Ovary (tissue), 9 donors: Measurements from ENCODE around the gene ANGPTL1. TPM values are rescaled to one million over a fixed set of nuclear protein-coding genes. Genes with fewer than 3 reads are reported as not detected.

Experiments used
- DNase-seq, 5 donors: peaks; one replicate each; pipeline ENCODE4 v3.0.0-alpha.2; 2019 to 2020
- H3K27ac ChIP-seq, 2 donors: fragments of 200-600 bp; one replicate each; pipeline versions ENCODE4 v1.5.1 to v1.8.0; 2019 to 2022
- H3K27me3 ChIP-seq: fragments of 200-600 bp; one replicate; pipeline ENCODE4 v1.8.0; 2022
- H3K36me3 ChIP-seq: fragments of 200-600 bp; sonication (generic); one replicate; pipeline ENCODE4 v1.5.1; 2019
- H3K4me1 ChIP-seq: one replicate; pipeline ENCODE4 v1.8.1; 2013; ENCODE audit warnings: mild to moderate bottlenecking, moderate library complexity; ENCODE audit not compliant: insufficient read depth
- H3K4me3 ChIP-seq: fragments of 200-600 bp; sonication (generic); one replicate; pipeline ENCODE4 v1.5.1; 2017
- H3K9me3 ChIP-seq, 2 donors: fragments of 200-600 bp in 1 of 2; sonication (generic) in 1 of 2; one replicate each; pipeline versions ENCODE4 v1.5.1 to v1.8.1; 2013 to 2019; ENCODE audit warnings: mild to moderate bottlenecking in 1 of 2, moderate library complexity in 1 of 2
- EP300 ChIP-seq: sonication (generic); formaldehyde crosslinking; IDR thresholded peaks from one replicate; pipeline ENCODE4 v1.6.1; 2017; ENCODE audit warnings: antibody characterized with exemption
- POLR2A ChIP-seq: fragments of 450-650 bp; IDR thresholded peaks from one replicate; pipeline ENCODE4 v1.6.1; 2017; ENCODE audit warnings: antibody characterized with exemption, mild to moderate bottlenecking, moderate library complexity
- WGBS, 3 donors: extraction: QIAGEN DNeasy Blood & Tissue Kit in 1 of 3; methylation state at CpG; one replicate each; pipeline versions ENCODE4 v1.1.5 to v1.1.7; 2013 to 2017; 5-methylcytosine and 5-hydroxymethylcytosine counted together
- intact Hi-C, 4 donors: fragments of 100-400 bp; cut with DNase I; formaldehyde crosslinking; loops; one replicate each; pipeline versions ENCODE4 v1.11.0 to v1.15.1; 2022 to 2023
- polyA plus RNA-seq, 2 donors: library from polyadenylated mRNA; stranded (reverse); fragments of 200-250 nt in 1 of 2; fragments of 350-450 nt in 1 of 2; fragmentation: Illumina TruSeq in 1 of 2; extraction: RNeasy Lipid Tissue Mini Kit (QIAGEN cat#74804) in 1 of 2; gene quantifications; one replicate each; pipeline ENCODE4 v1.2.3, GENCODE V29; 2013 to 2014
- total RNA-seq, 7 donors: library from RNA; depleted of rRNA in 2 of 7; stranded (reverse); fragments of >200 nt in 2 of 7; fragmentation: NEBNext Ultra II Directional in 3 of 7; extraction: Animal tissue kit (Norgen Biotek cat#: 25700) in 3 of 7; gene quantifications; one replicate each; pipeline versions ENCODE4 v1.1.0 to v1.2.4, GENCODE V29; 2016 to 2023
- TF ChIP-seq, protein P1 (sequence below), 3 donors: fragments of 450-650 bp in 2 of 3; fragments of 200-600 bp in 1 of 3; IDR thresholded peaks; one replicate each; pipeline versions ENCODE4 v1.5.1 to v1.8.0; 2016 to 2022; ENCODE audit warnings: antibody characterized with exemption in 3 of 3, mild to moderate bottlenecking in 1 of 3
- donor health status: DM: no; HTN: no; CAD: no; lungs with moderate emphysema.
- donor health status: DM: no; HTN: no; CAD: no.
- donor health status: Bipolar disorder and iron deficiency.
- donor health status: DM: yes; HTN: yes; CAD: no.
- donor health status: DM: no; HTN: no; CAD: no.
- donor health status: DM: yes; HTN: yes; CAD: no.

Gene ANGPTL1
- total and polyA plus RNA-seq, 9 donors = 21.9 to 165 (median 65.7) TPM

DNA sequence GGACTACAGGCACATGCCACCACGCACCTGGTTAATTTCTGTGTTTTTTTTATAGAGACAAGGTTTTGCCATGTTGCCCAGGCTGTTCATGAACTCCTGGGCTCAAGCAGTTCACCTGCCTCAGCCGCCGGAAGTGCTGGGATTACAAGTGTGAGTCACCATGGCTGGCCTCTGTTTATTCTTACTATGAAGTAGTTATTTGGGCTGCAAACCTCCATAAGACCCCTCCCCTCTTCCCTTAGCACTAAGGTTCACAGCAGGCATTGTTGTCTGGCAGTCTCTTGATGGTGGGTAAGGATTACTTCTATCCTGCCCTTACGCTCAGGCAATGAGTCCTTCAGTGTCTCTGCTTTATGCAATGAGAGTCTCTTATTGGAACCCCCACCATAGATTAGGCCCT lies 51.8 kb downstream of the ANGPTL1 start:
- TF ChIP-seq EP300 = no peak
- TF ChIP-seq, protein P1, sequence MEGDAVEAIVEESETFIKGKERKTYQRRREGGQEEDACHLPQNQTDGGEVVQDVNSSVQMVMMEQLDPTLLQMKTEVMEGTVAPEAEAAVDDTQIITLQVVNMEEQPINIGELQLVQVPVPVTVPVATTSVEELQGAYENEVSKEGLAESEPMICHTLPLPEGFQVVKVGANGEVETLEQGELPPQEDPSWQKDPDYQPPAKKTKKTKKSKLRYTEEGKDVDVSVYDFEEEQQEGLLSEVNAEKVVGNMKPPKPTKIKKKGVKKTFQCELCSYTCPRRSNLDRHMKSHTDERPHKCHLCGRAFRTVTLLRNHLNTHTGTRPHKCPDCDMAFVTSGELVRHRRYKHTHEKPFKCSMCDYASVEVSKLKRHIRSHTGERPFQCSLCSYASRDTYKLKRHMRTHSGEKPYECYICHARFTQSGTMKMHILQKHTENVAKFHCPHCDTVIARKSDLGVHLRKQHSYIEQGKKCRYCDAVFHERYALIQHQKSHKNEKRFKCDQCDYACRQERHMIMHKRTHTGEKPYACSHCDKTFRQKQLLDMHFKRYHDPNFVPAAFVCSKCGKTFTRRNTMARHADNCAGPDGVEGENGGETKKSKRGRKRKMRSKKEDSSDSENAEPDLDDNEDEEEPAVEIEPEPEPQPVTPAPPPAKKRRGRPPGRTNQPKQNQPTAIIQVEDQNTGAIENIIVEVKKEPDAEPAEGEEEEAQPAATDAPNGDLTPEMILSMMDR (IDR thresholded peaks at IDR 0.05) = no peak
- TF ChIP-seq POLR2A = no peak

DNA sequence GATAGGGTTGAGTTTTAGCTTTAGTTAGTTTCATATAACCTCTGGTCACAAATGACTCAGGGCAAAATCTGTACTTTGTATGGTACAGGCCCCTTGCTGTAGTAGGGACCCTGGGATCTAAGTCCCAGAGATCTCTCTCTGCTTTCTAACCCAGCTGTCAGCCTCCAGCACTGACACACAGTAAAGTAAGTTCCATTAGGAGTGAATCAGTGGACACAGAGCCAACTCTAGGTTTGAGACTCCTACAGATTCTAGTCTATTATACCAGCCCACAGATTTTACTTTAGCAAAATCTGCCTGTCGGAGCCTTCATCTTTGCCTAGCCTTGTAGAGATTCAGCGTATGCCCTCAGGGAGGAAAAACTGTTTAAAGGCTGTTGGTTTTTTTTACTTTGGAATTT lies 52.5 kb downstream of the ANGPTL1 start:
- H3K4me3 ChIP-seq = no peak overlapping the region
- DNase-seq = no peak
- no peak overlapping the region for H3K27ac ChIP-seq
- no peak for TF ChIP-seq EP300
- TF ChIP-seq POLR2A = no peak
- TF ChIP-seq, protein P1 (IDR thresholded peaks at IDR 0.05) = no peak
- H3K9me3 ChIP-seq = no peaks in the 10 kb centered on the region
- WGBS, 3 donors = 77 to 94% (median 85%) methylated on average over 2 of the region's 2 CpGs
- no peaks in the 10 kb centered on the region for H3K36me3 ChIP-seq
- no peaks in the 10 kb centered on the region for H3K27me3 ChIP-seq
- no peaks in the 10 kb centered on the region for H3K4me1 ChIP-seq
- intact Hi-C loops = loop anchor here in 1 of 4 donors (10.0 kb wide), 2 partner anchors 116 to 186 kb away; no protein-coding TSS in a partner anchor

More for the DNA sequence above, 51.8 kb downstream of the ANGPTL1 start:
- H3K4me3 ChIP-seq = no peak overlapping the region
- intact Hi-C loops = loop anchor here in 1 of 4 donors (10.0 kb wide), 2 partner anchors 116 to 186 kb away; no protein-coding TSS in a partner anchor
- 95 to 99% (median 97%) methylated on average over 4 of the region's 4 CpGs for WGBS, 3 donors
- H3K27me3 ChIP-seq = no peaks in the 10 kb centered on the region
- H3K27ac ChIP-seq = no peak overlapping the region
- no peaks in the 10 kb centered on the region for H3K36me3 ChIP-seq
- no peak for DNase-seq
- no peaks in the 10 kb centered on the region for H3K9me3 ChIP-seq
- no peaks in the 10 kb centered on the region for H3K4me1 ChIP-seq

DNA sequence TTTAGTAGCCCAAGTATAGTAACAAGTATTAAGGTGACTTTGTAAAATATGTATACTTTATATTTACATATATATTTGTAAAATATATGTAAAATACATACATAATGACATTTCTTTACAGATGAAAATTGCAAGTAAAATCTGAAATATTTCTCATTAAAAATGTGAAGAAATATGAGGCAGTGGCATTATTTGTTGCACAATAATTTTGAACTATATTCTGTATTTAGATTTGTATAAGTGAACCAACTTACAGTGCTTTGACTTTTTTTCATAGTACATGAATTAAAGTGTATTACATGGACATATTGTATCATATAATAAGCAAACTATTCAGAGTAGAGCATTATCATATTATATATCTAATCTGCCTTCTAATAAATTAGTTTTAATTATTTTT lies 60.3 kb downstream of the ANGPTL1 start:
- Histone ChIP-seq H3K4me1 (no peaks in the 10 kb centered on the region), H3K36me3 (no peaks in the 10 kb centered on the region), H3K4me3 (no peak overlapping the region), H3K27ac (no peak overlapping the region), H3K9me3 (no peaks in the 10 kb centered on the region), H3K27me3 (no peaks in the 10 kb centered on the region)
- TF ChIP-seq POLR2A (no peak), EP300 (no peak)
- TF ChIP-seq, protein P1 (IDR thresholded peaks at IDR 0.05) = no peak
- DNase-seq = no peak
- intact Hi-C loops = loop anchor here in 3 of 4 donors (5.0 to 10.0 kb wide), 3 partner anchors 124 to 194 kb away; no protein-coding TSS in a partner anchor

DNA sequence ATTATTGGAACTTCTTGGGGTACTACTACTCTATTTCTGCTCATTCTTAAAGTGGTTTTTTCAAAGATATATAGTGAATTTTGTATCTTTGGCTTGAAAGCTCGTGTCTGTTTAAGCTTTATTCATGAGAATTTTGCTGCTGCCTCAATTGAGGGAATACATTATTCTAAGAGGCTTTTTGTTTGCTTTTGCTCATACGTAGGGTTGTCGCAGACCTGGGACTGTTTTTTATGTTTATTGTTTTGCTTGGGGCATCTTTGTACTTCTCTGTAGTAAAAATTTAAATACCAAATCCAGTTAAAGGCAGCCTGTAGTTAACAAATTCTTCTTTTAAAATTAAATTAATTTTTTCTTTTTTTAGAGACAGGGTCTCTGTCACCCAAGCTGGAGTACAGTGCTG lies 62.3 kb downstream of the ANGPTL1 start:
- TF ChIP-seq, protein P1 (IDR thresholded peaks at IDR 0.05) = no peak
- TF ChIP-seq POLR2A = no peak
- no peak for TF ChIP-seq EP300
- Histone ChIP-seq H3K4me1 (no peaks in the 10 kb centered on the region), H3K9me3 (no peaks in the 10 kb centered on the region), H3K4me3 (no peak overlapping the region), H3K27ac (no peak overlapping the region), H3K36me3 (no peaks in the 10 kb centered on the region), H3K27me3 (no peaks in the 10 kb centered on the region)
- no peak for DNase-seq
- intact Hi-C loops = no loop called here
- 96% methylated on average over 3 of the region's 3 CpGs for WGBS, 3 donors
